ENCODE results near the gene RASAL1. TPM values are rescaled to one million over a fixed set of nuclear protein-coding genes. Genes with fewer than 3 reads are reported as not detected.

RASAL1 gene
- total RNA-seq, 2 experiments from 2014 or later: 1.2 to 2.7 TPM

GRCh38 chr12:113106361-113106760 lies 29.2 kb downstream of the RASAL1 start:
- peak overlapping the region; percentile 46 for H3K27ac Mint-ChIP-seq
- no peak for ATAC-seq (ENCODE audit: poor library complexity)
- H3K27me3 ChIP-seq (ENCODE audit: control insufficient read depth in 1 of 2, insufficient read depth in 2 of 2, low read length in 2 of 2): no peaks in the 10 kb centered on the region
- no peaks in the 10 kb centered on the region for H3K36me3 Mint-ChIP-seq (ENCODE audit: low read depth)
- ChIA-PET POLR2A (no interaction called here), CTCF (no interaction called here)
- no peaks in the 10 kb centered on the region for H3K36me3 ChIP-seq (ENCODE audit: insufficient read depth, low read length)
- no peak for TF ChIP-seq CTCF (IDR thresholded peaks at IDR 0.05)
- H3K4me1 ChIP-seq (ENCODE audit: insufficient read depth, low read length): peaks cover 28% of the 10 kb centered on the region
- H3K9me3 ChIP-seq (ENCODE audit: control insufficient read depth in 1 of 2, insufficient read depth in 1 of 2, low read length in 2 of 2): no peaks in the 10 kb centered on the region
- H3K27me3 Mint-ChIP-seq: no peaks in the 10 kb centered on the region
- no peak overlapping the region for H3K27ac ChIP-seq (ENCODE audit: low read depth in 1 of 2, low read length in 2 of 2)
- H3K4me1 Mint-ChIP-seq (ENCODE audit: low read depth): peaks cover 25% of the 10 kb centered on the region
- no peaks in the 10 kb centered on the region for H3K9me3 Mint-ChIP-seq
- DNase-seq: no peak
- H3K4me3 Mint-ChIP-seq: no peak overlapping the region
- intact Hi-C loops (cut with DNase I, micrococcal nuclease): loop anchor here in 1 of 2 experiments (5.0 kb wide), 1 partner anchor 66 kb away; no protein-coding TSS in a partner anchor
- H3K4me3 ChIP-seq (ENCODE audit: low read length): no peak overlapping the region

GRCh38 chr12:113105606-113106271 lies 29.8 kb downstream of the RASAL1 start:
- H3K27ac ChIP-seq (ENCODE audit: low read depth in 1 of 2, low read length in 2 of 2): no peak overlapping the region
- Mint-ChIP-seq H3K4me3 (no peak overlapping the region), H3K27ac (no peak overlapping the region), H3K27me3 (no peaks in the 10 kb centered on the region), H3K4me1 (ENCODE audit: low read depth) (peaks cover 20% of the 10 kb centered on the region), H3K36me3 (ENCODE audit: low read depth) (no peaks in the 10 kb centered on the region), H3K9me3 (no peaks in the 10 kb centered on the region)
- intact Hi-C loops (cut with DNase I, micrococcal nuclease): loop anchor here in 1 of 2 experiments (5.0 kb wide), 1 partner anchor 67 kb away; no protein-coding TSS in a partner anchor
- ATAC-seq (ENCODE audit: poor library complexity) (no peak), DNase-seq (no peak)
- H3K4me3 ChIP-seq (ENCODE audit: low read length): no peak overlapping the region
- CTCF ChIA-PET: no interaction called here
- peaks cover 28% of the 10 kb centered on the region for H3K4me1 ChIP-seq (ENCODE audit: insufficient read depth, low read length)
- H3K36me3 ChIP-seq (ENCODE audit: insufficient read depth, low read length): no peaks in the 10 kb centered on the region
- H3K27me3 ChIP-seq (ENCODE audit: control insufficient read depth in 1 of 2, insufficient read depth in 2 of 2, low read length in 2 of 2): no peaks in the 10 kb centered on the region
- H3K9me3 ChIP-seq (ENCODE audit: control insufficient read depth in 1 of 2, insufficient read depth in 1 of 2, low read length in 2 of 2): no peaks in the 10 kb centered on the region
- POLR2A ChIA-PET: no interaction called here
- no peak for TF ChIP-seq CTCF (IDR thresholded peaks at IDR 0.05)

DNA sequence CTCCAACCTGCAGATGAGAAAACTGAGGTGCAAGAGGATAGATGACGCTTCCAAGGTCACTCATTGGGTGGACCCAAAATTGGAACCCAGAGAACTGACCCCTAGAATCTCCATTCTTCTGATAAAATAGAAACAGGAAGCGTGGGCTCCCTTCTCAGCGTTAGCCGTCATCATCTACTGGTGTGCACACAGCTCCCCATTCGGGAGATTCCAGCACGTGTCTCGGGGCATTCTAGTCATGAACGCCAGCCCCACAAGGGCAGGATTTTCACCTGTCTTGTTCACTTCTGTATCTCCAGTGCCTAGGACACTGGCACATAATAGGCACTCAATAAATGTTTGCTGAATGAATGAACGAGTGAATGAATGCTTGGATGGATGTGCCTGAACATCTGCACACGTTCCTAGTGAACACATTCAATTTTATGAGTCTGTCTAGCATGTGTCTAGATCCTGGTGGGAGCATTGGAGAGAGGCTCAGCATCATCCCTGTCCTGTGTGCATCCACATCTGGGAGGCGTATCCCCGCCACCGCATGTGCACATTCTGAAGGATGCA lies 30.5 kb downstream of the RASAL1 start:
- H3K4me3 ChIP-seq (ENCODE audit: low read length): no peak overlapping the region
- POLR2A ChIA-PET: no interaction called here
- H3K36me3 Mint-ChIP-seq (ENCODE audit: low read depth): no peaks in the 10 kb centered on the region
- no peaks in the 10 kb centered on the region for H3K9me3 Mint-ChIP-seq
- H3K9me3 ChIP-seq (ENCODE audit: control insufficient read depth in 1 of 2, insufficient read depth in 1 of 2, low read length in 2 of 2): no peaks in the 10 kb centered on the region
- H3K4me1 Mint-ChIP-seq (ENCODE audit: low read depth): peaks cover 16% of the 10 kb centered on the region
- peak overlapping the region; percentile 34 for H3K4me3 Mint-ChIP-seq
- no peaks in the 10 kb centered on the region for H3K27me3 Mint-ChIP-seq
- H3K36me3 ChIP-seq (ENCODE audit: insufficient read depth, low read length): no peaks in the 10 kb centered on the region
- intact Hi-C loops (cut with DNase I, micrococcal nuclease): loop anchor here (5.0 kb wide), 2 partner anchors 67 to 113 kb away; no protein-coding TSS in a partner anchor
- DNase-seq (no peak), ATAC-seq (ENCODE audit: poor library complexity) (no peak)
- TF ChIP-seq CTCF (IDR thresholded peaks at IDR 0.05): no peak
- CTCF ChIA-PET: interaction anchor here (1.0 kb wide), 1 partner anchor 31 kb away, joined by 3 read pairs; the partner anchor contains the start of gene RASAL1
- H3K4me1 ChIP-seq (ENCODE audit: insufficient read depth, low read length): peaks cover 21% of the 10 kb centered on the region
- peak overlapping the region; percentile 78 for H3K27ac Mint-ChIP-seq
- H3K27me3 ChIP-seq (ENCODE audit: control insufficient read depth in 1 of 2, insufficient read depth in 2 of 2, low read length in 2 of 2): no peaks in the 10 kb centered on the region
- H3K27ac ChIP-seq (ENCODE audit: low read depth in 1 of 2, low read length in 2 of 2): no peak overlapping the region

Measured in CD4-positive, alpha-beta T cell (primary cell).